Activated CD8-positive, alpha-beta T cell treated with anti-CD3 and anti-CD28 coated beads for 36 hours (primary cell): ENCODE measurements around the gene ADNP2. TPM values are rescaled to one million over a fixed set of nuclear protein-coding genes. Genes with fewer than 3 reads are reported as not detected.

Experiments used
- ATAC-seq: fragments of 200-7000 bp; cut with Tn5 transposase; one replicate; pipeline ENCODE4 v1.10.0; 2021; ENCODE audit warnings: mild to moderate bottlenecking, moderate library complexity
- CTCF ChIA-PET: fragments of 350-600 bp; sonication (Branson Sonifier 250); formaldehyde crosslinking; loops from one replicate; lab custom pipeline; 2021; ENCODE audit warnings: antibody characterized with exemption; lab: Charles Lee
- POLR2A ChIA-PET: fragments of 350-600 bp; sonication (Branson Sonifier 250); formaldehyde crosslinking; loops from one replicate; lab custom pipeline; 2021; ENCODE audit warnings: antibody characterized with exemption; lab: Charles Lee
- DNase-seq: peaks from one replicate; pipeline ENCODE4 v3.0.0-alpha.2; 2020
- H3K27ac Mint-ChIP-seq: one replicate; pipeline ENCODE4 v1.8.0; 2021; ENCODE audit warnings: mild to moderate bottlenecking, mixed read lengths
- H3K27me3 Mint-ChIP-seq: one replicate; pipeline ENCODE4 v1.8.0; 2021; ENCODE audit warnings: mixed read lengths
- H3K36me3 Mint-ChIP-seq: one replicate; pipeline ENCODE4 v1.8.0; 2021; ENCODE audit warnings: low read depth, mixed read lengths
- H3K4me1 Mint-ChIP-seq: one replicate; pipeline ENCODE4 v1.8.0; 2021; ENCODE audit warnings: low read depth, mixed read lengths
- H3K4me3 Mint-ChIP-seq: one replicate; pipeline ENCODE4 v1.8.0; 2021; ENCODE audit warnings: mild to moderate bottlenecking, moderate library complexity, mixed read lengths
- H3K9me3 Mint-ChIP-seq: one replicate; pipeline ENCODE4 v1.8.0; 2021; ENCODE audit warnings: mixed read lengths
- intact Hi-C: fragments of 100-400 bp; cut with micrococcal nuclease; formaldehyde crosslinking; loops from one replicate; pipeline ENCODE4 v1.10.0; 2022
- total RNA-seq, 2 experiments: library from RNA; stranded (reverse); gene quantifications; one replicate each; pipeline ENCODE4 v1.2.3, GENCODE V29; 2021
- TF ChIP-seq, protein P1 (sequence below): fragments of 200-600 bp; IDR thresholded peaks from one replicate; pipeline ENCODE4 v1.8.0; 2022; ENCODE audit warnings: antibody characterized with exemption, mild to moderate bottlenecking

Gene ADNP2
- total RNA-seq, 2 experiments from 2014 or later: 22.1 to 22.5 TPM

DNA sequence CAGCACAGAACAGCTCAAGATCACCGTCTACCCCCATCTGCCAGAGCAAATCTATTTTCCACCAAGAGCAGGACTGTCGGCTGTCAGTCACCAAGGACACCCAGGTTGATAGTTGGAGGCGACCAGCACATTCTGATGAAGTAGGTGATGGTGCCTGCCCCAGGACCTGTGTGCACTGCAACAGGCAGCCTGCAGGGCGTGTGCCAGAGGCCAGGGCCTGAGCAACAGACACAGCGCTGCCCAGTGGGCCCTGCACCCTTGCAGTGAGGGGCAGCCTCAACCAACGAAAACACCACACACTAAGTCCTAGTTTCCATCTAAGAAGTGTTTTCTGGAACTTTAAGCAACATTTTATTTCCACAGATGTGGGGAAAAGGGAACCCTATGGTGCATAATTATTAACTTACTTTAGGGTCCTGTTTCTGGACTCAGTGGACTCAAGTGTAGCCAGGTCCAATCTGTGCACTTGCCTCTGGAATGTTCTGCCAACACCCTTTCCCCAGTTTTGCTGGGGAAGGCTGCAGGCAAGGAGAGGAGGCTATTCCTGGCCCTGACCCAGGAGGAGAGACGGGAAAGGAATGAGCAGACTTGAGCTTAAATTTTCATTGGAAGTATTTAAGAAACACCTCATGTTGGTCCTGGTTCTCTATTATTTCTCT is 61.5 kb downstream of the ADNP2 start:
- no peaks in the 10 kb centered on the region for H3K36me3 Mint-ChIP-seq
- no peak overlapping the region for H3K27ac Mint-ChIP-seq
- ChIA-PET POLR2A (no interaction called here), CTCF (interaction anchor here (0.7 to 6.4 kb wide), 20 partner anchors 8 to 89 kb away, joined by 3 to 61 read pairs (median 4); no protein-coding TSS in a partner anchor)
- intact Hi-C loops: no loop called here
- peaks cover 1% of the 10 kb centered on the region for H3K9me3 Mint-ChIP-seq
- H3K4me1 Mint-ChIP-seq: peaks cover 16% of the 10 kb centered on the region
- H3K4me3 Mint-ChIP-seq: no peak overlapping the region
- DNase-seq (no peak), ATAC-seq (no peak)
- TF ChIP-seq, protein P1, sequence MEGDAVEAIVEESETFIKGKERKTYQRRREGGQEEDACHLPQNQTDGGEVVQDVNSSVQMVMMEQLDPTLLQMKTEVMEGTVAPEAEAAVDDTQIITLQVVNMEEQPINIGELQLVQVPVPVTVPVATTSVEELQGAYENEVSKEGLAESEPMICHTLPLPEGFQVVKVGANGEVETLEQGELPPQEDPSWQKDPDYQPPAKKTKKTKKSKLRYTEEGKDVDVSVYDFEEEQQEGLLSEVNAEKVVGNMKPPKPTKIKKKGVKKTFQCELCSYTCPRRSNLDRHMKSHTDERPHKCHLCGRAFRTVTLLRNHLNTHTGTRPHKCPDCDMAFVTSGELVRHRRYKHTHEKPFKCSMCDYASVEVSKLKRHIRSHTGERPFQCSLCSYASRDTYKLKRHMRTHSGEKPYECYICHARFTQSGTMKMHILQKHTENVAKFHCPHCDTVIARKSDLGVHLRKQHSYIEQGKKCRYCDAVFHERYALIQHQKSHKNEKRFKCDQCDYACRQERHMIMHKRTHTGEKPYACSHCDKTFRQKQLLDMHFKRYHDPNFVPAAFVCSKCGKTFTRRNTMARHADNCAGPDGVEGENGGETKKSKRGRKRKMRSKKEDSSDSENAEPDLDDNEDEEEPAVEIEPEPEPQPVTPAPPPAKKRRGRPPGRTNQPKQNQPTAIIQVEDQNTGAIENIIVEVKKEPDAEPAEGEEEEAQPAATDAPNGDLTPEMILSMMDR: no peak
- peaks cover 20% of the 10 kb centered on the region for H3K27me3 Mint-ChIP-seq

DNA sequence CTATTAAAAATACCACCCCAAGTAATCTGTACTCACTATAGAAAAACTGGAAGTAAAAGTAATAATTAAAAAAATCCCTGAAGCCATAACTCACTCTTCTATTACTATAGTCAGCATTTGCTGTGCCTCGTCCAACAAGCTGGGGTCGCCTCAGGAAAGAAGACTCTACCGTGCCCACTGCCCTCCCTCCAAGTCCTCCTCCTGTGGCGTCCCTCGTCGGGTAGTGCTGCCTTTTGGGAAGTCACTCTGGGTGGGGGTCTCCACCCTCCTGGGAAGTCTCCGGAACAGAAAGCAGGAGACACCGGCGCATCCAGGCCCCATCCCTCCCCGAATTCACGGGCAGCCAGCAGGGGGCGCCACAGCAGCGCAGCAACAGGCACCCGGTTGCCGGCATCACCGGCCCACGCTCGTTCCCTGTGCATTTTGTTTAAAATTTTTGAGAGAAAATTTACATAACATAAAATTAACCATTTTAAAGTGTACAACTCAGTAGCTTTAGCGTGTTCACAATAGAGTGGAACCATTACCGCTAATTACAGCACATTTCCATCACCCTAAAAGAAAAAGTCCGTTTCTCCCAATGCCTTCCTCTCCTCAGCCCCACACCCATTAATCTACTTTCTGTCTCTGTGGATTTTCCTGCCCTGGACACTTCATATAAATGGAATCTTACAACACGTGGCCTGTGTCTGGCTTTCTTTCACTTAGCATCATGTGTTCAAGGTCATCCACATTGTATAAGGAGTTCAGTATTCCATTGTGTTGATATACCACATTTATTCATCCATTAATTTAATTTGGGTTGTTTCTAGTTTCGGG is 62.2 kb downstream of the ADNP2 start:
- ChIA-PET POLR2A (no interaction called here), CTCF (interaction anchor here (0.7 to 6.4 kb wide), 21 partner anchors 8 to 88 kb away, joined by 3 to 61 read pairs (median 4); no protein-coding TSS in a partner anchor)
- no peak for ATAC-seq
- Mint-ChIP-seq H3K9me3 (no peaks in the 10 kb centered on the region), H3K36me3 (no peaks in the 10 kb centered on the region), H3K4me3 (no peak overlapping the region), H3K27ac (no peak overlapping the region), H3K4me1 (peaks cover 22% of the 10 kb centered on the region), H3K27me3 (peaks cover 20% of the 10 kb centered on the region)
- TF ChIP-seq, protein P1: peak; percentile 98
- intact Hi-C loops: no loop called here
- peak; percentile 73 for DNase-seq

DNA sequence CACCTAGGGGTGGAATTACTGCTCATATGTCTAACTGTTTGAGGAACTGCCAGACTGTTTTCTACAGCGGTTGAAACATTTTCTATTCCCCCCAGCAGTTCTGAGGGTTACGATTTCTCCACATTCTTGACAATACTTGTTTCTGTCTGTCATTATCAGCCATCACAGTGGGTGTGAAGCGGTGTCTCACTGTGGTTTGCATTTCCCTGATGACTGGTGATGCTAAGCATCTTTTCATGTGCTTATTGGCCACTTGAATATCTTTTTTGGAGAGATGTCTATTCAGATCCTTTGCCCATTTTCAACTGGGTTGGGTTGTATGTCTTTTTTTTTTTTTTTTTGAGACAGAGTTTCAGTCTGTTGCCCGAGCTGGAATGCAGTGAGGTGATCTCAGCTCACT is 63.0 kb downstream of the ADNP2 start:
- Mint-ChIP-seq H3K4me3 (no peak overlapping the region), H3K27ac (no peak overlapping the region), H3K36me3 (no peaks in the 10 kb centered on the region), H3K9me3 (no peaks in the 10 kb centered on the region), H3K4me1 (peaks cover 22% of the 10 kb centered on the region), H3K27me3 (peaks cover 23% of the 10 kb centered on the region)
- POLR2A ChIA-PET: no interaction called here
- CTCF ChIA-PET: no interaction called here
- DNase-seq: peak; percentile 34
- ATAC-seq: no peak
- intact Hi-C loops: no loop called here
- TF ChIP-seq, protein P1: no peak

DNA sequence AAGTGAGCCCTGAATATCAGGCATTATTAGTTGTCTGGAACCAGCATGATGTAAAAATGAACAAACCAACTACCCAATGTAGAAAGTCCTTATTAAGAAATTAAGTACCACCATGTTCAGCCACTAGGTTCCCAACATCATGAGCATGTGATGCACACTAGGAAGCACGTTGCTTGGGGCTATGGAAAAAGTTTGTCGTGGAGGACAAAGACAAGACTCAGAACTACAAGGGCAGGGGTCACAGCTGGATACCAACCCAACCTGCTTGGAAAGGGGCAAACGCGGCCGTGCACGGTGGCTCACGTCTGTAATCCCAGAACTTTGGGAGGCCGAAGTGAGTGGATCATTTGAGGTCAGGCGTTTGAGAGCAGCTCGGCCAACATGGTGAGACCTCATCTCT is 64.0 kb downstream of the ADNP2 start:
- no peak for DNase-seq
- CTCF ChIA-PET: interaction anchor here (1.0 to 4.4 kb wide), 2 partner anchors 14 to 83 kb away, joined by 4 to 22 read pairs; no protein-coding TSS in a partner anchor
- Mint-ChIP-seq H3K27ac (no peak overlapping the region), H3K4me1 (peaks cover 18% of the 10 kb centered on the region), H3K4me3 (no peak overlapping the region), H3K9me3 (no peaks in the 10 kb centered on the region), H3K27me3 (peaks cover 23% of the 10 kb centered on the region), H3K36me3 (no peaks in the 10 kb centered on the region)
- no peak for ATAC-seq
- TF ChIP-seq, protein P1: no peak
- intact Hi-C loops: no loop called here
- POLR2A ChIA-PET: interaction anchor here (0.7 kb wide), 1 partner anchor 58 kb away, joined by 3 read pairs; no protein-coding TSS in a partner anchor
